A549 (cell line): Measurements from ENCODE around the gene PRDM2. TPM values are rescaled to one million over a fixed set of nuclear protein-coding genes. Genes with fewer than 3 reads are reported as not detected.

Experiments used
- ATAC-seq, 2 experiments: fragments of 200-7000 bp in 1 of 2; fragments of >200 bp in 1 of 2; cut with Nextera tagmentation in 1 of 2; cut with Tn5 transposase in 1 of 2; 3 replicates each; pipeline versions ENCODE4 v1.8.0 to v1.9.1; 2018 to 2020; ENCODE audit warnings: mild to moderate bottlenecking in 1 of 2, moderate library complexity in 1 of 2
- CTCF ChIA-PET: fragments of 300-600 bp; sonication (Branson Sonifier 250); formaldehyde crosslinking; extraction: SDS; loops from one replicate; lab custom pipeline; 2021; ENCODE audit warnings: antibody characterized with exemption, inconsistent platforms; lab: Yijun Ruan, JAX
- POLR2A ChIA-PET: fragments of 350-600 bp; formaldehyde crosslinking; extraction: SDS; loops from one replicate; lab custom pipeline; 2021; ENCODE audit warnings: antibody characterized with exemption, inconsistent platforms; lab: Yijun Ruan, JAX
- DNase-seq, 2 experiments: peaks; one replicate each; pipeline versions ENCODE4 v3.0.0 to v3.0.0-alpha.2; 2011 to 2016; ENCODE audit warnings: low read depth in 1 of 2, low spot score in 1 of 2
- FAIRE-seq: peaks from 2 replicates; lab custom pipeline; 2011; peaks lifted over from hg19 to GRCh38; lab: Jason Lieb, UNC
- H3K27ac ChIP-seq, 2 experiments: fragments of >200 bp; sonication (Bioruptor Twin); formaldehyde crosslinking; 3 replicates each; pipeline ENCODE4 v1.5.1; 2016 to 2017
- H3K4me1 ChIP-seq: fragments of >200 bp; sonication (Bioruptor Twin); formaldehyde crosslinking; 3 replicates; pipeline ENCODE4 v1.6.1; 2016
- H3K4me2 ChIP-seq: fragments of >200 bp; sonication (Bioruptor Twin); formaldehyde crosslinking; 3 replicates; pipeline ENCODE4 v1.6.1; 2016
- H3K4me3 ChIP-seq: fragments of >200 bp; sonication (Bioruptor Twin); formaldehyde crosslinking; 3 replicates; pipeline ENCODE4 v1.5.1; 2016
- H3K9me3 ChIP-seq: fragments of >200 bp; sonication (Bioruptor Twin); formaldehyde crosslinking; 3 replicates; pipeline ENCODE4 v1.6.1; 2016
- BCL3 ChIP-seq: fragments of >200 bp; sonication (Bioruptor Twin); formaldehyde crosslinking; IDR thresholded peaks from 3 replicates; pipeline ENCODE4 v1.6.1; 2016
- BHLHE40 ChIP-seq: IDR thresholded peaks from 2 replicates; pipeline ENCODE4 v1.6.1; 2012; ENCODE audit warnings: low read depth, low read length, inconsistent platforms
- CBX8 ChIP-seq: fragments of 200-600 bp; sonication (generic); IDR thresholded peaks from 2 replicates; pipeline ENCODE4 v1.6.1; 2016
- CHD2 ChIP-seq: fragments of 150-350 bp; IDR thresholded peaks from 2 replicates; pipeline ENCODE4 v1.6.1; 2014; ENCODE audit warnings: low read length; ENCODE audit not compliant: partially characterized antibody
- EHMT2 ChIP-seq: fragments of 200-600 bp; sonication (generic); IDR thresholded peaks from 2 replicates; pipeline ENCODE4 v1.6.1; 2016; ENCODE audit warnings: antibody characterized with exemption, low read depth, mild to moderate bottlenecking, moderate library complexity
- ESRRA ChIP-seq: fragments of 150-350 bp; IDR thresholded peaks from 2 replicates; pipeline ENCODE4 v1.6.1; 2014; ENCODE audit warnings: mild to moderate bottlenecking, low read length, borderline replicate concordance
- FOSB ChIP-seq: fragments of 250-450 bp; sonication (Bioruptor Pico); IDR thresholded peaks from 2 replicates; pipeline ENCODE4 v1.5.0; 2020; ENCODE audit warnings: mild to moderate bottlenecking, moderate library complexity
- FOXS1 ChIP-seq: fragments of 250-450 bp; sonication (Bioruptor Pico); IDR thresholded peaks from 2 replicates; pipeline ENCODE4 v1.5.0; 2020; ENCODE audit warnings: mild to moderate bottlenecking, moderate library complexity
- GATA3 ChIP-seq: IDR thresholded peaks from 2 replicates; pipeline ENCODE4 v1.6.1; 2012; ENCODE audit warnings: borderline replicate concordance
- HEYL ChIP-seq: fragments of 250-450 bp; sonication (Bioruptor Pico); IDR thresholded peaks from 2 replicates; pipeline ENCODE4 v1.8.0; 2021; ENCODE audit warnings: mild to moderate bottlenecking, moderate library complexity
- HOXB13 ChIP-seq: fragments of 250-450 bp; sonication (Bioruptor Pico); IDR thresholded peaks from 2 replicates; pipeline ENCODE4 v1.5.0; 2020; ENCODE audit warnings: low read depth, mild to moderate bottlenecking, moderate library complexity
- JUN ChIP-seq, 2 experiments: fragments of >200 bp; sonication (Bioruptor Twin); formaldehyde crosslinking; IDR thresholded peaks; 2 replicates in 1 of 2; 3 replicates in 1 of 2; pipeline ENCODE4 v1.6.1; 2016 to 2017
- KDM1A ChIP-seq: fragments of 200-600 bp; sonication (generic); IDR thresholded peaks from 2 replicates; pipeline ENCODE4 v1.6.1; 2016; ENCODE audit warnings: low read depth, mild to moderate bottlenecking
- KDM5A ChIP-seq: fragments of 200-600 bp; sonication (generic); IDR thresholded peaks from 2 replicates; pipeline ENCODE4 v1.6.1; 2016; ENCODE audit warnings: antibody characterized with exemption, mild to moderate bottlenecking
- NR3C1 ChIP-seq: fragments of >200 bp; sonication (Bioruptor Twin); formaldehyde crosslinking; IDR thresholded peaks from 3 replicates; pipeline ENCODE4 v1.6.1; 2017
- PBX3 ChIP-seq: IDR thresholded peaks from 2 replicates; pipeline ENCODE4 v1.6.1; 2012
- RAD21 ChIP-seq, 2 experiments: fragments of >200 bp in 1 of 2; sonication (Bioruptor Twin) in 1 of 2; formaldehyde crosslinking in 1 of 2; IDR thresholded peaks in 1 of 2; conservative IDR thresholded peaks in 1 of 2; 2 replicates in 1 of 2; 3 replicates in 1 of 2; pipeline ENCODE4 v1.6.1; 2012 to 2018; ENCODE audit warnings: inconsistent platforms in 1 of 2
- RCOR1 ChIP-seq: fragments of 150-350 bp; IDR thresholded peaks from 2 replicates; pipeline ENCODE4 v1.6.1; 2014; ENCODE audit warnings: antibody characterized with exemption, low read length, low read depth
- TP53 ChIP-seq: fragments of 250-450 bp; sonication (Bioruptor Pico); IDR thresholded peaks from 2 replicates; pipeline ENCODE4 v1.5.0; 2021; ENCODE audit warnings: mild to moderate bottlenecking, moderate library complexity
- USF2 ChIP-seq: fragments of 450-650 bp; IDR thresholded peaks from 2 replicates; pipeline ENCODE4 v1.6.1; 2014; ENCODE audit warnings: antibody characterized with exemption
- ZC3H11A ChIP-seq: fragments of 450-650 bp; IDR thresholded peaks from 2 replicates; pipeline ENCODE4 v1.6.1; 2014; ENCODE audit warnings: antibody characterized with exemption, mild to moderate bottlenecking
- ZFP36 ChIP-seq: fragments of 450-650 bp; IDR thresholded peaks from 2 replicates; pipeline ENCODE4 v1.6.1; 2014; ENCODE audit warnings: borderline replicate concordance; ENCODE audit not compliant: partially characterized antibody
- ZNF302 ChIP-seq: fragments of 250-450 bp; sonication (Bioruptor Pico); IDR thresholded peaks from 2 replicates; pipeline ENCODE4 v1.9.0; 2021; ENCODE audit warnings: inconsistent platforms, mild to moderate bottlenecking, moderate library complexity
- ZSCAN20 ChIP-seq: fragments of 250-450 bp; sonication (Bioruptor Pico); IDR thresholded peaks from 2 replicates; pipeline ENCODE4 v1.8.0; 2022; ENCODE audit warnings: mild to moderate bottlenecking, moderate library complexity
- WGBS: methylation state at CpG from one replicate; pipeline ENCODE4 v1.1.6; 2017; ENCODE audit errors: missing lambda C conversion rate; 5-methylcytosine and 5-hydroxymethylcytosine counted together
- polyA plus RNA-seq, 4 experiments: library from polyadenylated mRNA; depleted of rRNA in 3 of 4; stranded (reverse); fragments of >200 nt; fragmentation: RNase III in 1 of 4; extraction: RNeasy Plus Mini Kit Qiagen cat#74134 plus additional on column Dnase treatment in 1 of 4; gene quantifications; 2 replicates in 3 of 4; 3 replicates in 1 of 4; pipeline ENCODE4 v1.2.3, GENCODE V29; 2011 to 2017
- TF ChIP-seq, protein P1 (sequence below): fragments of 150-350 bp; IDR thresholded peaks from 2 replicates; pipeline ENCODE4 v1.6.1; 2014; ENCODE audit warnings: low read depth, mild to moderate bottlenecking, low read length

Gene PRDM2
- polyA plus RNA-seq, 2 of the 4 experiments (the other 2 are of a cell fraction): 7.9 to 8.4 TPM

DNA sequence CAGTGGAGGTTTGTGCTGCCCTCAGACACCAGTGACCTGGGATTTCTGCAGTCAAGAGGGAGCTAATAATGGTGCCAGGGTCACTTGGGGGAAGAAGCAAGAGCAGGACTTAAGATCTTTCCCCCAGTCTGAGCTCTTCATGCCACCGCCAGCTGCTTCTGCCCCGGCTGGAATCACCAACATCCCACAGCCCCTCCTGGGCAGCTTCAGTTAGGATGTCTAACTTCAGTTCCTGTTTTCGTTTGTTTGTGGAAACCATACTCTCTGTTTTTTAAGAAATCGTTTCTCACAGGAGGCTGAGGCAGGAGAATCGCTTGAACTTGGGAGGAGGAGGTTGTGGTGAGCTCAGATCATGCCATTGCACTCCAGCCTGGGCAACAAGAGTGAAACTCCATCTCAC is 25.6 kb upstream of the PRDM2 start:
- no peak overlapping the region for H3K27ac ChIP-seq
- DNase-seq (no peak), FAIRE-seq (no peak), ATAC-seq (no peak)
- H3K9me3 ChIP-seq: no peaks in the 10 kb centered on the region
- CTCF ChIA-PET: interaction anchor here (1.4 kb wide), 2 partner anchors 9 to 13 kb away, joined by 3 read pairs; no protein-coding TSS in a partner anchor
- POLR2A ChIA-PET: no interaction called here
- no peak for TF ChIP-seq HOXB13
- no peak for TF ChIP-seq BHLHE40
- no peak for TF ChIP-seq HEYL (CRISPR knock-in tag)
- no peak for TF ChIP-seq PBX3
- TF ChIP-seq TP53 (CRISPR knock-in tag): no peak
- no peak for TF ChIP-seq RCOR1
- no peak for TF ChIP-seq ZFP36
- no peak for TF ChIP-seq USF2
- no peak for TF ChIP-seq ZNF302 (CRISPR knock-in tag)
- no peak for TF ChIP-seq FOSB (CRISPR knock-in tag)
- no peak for TF ChIP-seq ZSCAN20 (CRISPR knock-in tag)
- no peak for TF ChIP-seq JUN (IDR thresholded peaks at IDR 0.05)
- TF ChIP-seq CBX8: no peak
- no peak for TF ChIP-seq GATA3
- no peak for TF ChIP-seq KDM1A
- H3K4me1 ChIP-seq: no peaks in the 10 kb centered on the region
- H3K4me2 ChIP-seq: no peak overlapping the region
- WGBS: 1% methylated on average over 5 of the region's 5 CpGs
- no peak overlapping the region for H3K4me3 ChIP-seq

- CTCF ChIA-PET: no interaction called here
Measured at GRCh38 chr1:13675151-13675651, 24.8 kb upstream of the PRDM2 start.

More at GRCh38 chr1:13675151-13675651, 24.8 kb upstream of the PRDM2 start:
- no peaks in the 10 kb centered on the region for H3K9me3 ChIP-seq
- POLR2A ChIA-PET: no interaction called here
- H3K4me2 ChIP-seq: no peak overlapping the region
- no peak for DNase-seq
- 1% methylated on average over 3 of the region's 3 CpGs for WGBS
- no peak for ATAC-seq
- H3K4me1 ChIP-seq: no peaks in the 10 kb centered on the region
- TF ChIP-seq KDM5A (no peak), ESRRA (no peak), ZC3H11A (no peak), RAD21 (conservative IDR thresholded peaks at IDR 0.05 in 1 of 2, IDR thresholded peaks at IDR 0.05 in 1 of 2) (no peak), HOXB13 (no peak), EHMT2 (no peak), FOXS1 (CRISPR knock-in tag) (no peak), NR3C1 (no peak), BHLHE40 (no peak), USF2 (no peak), BCL3 (no peak), CHD2 (no peak), GATA3 (no peak)
- TF ChIP-seq, protein P1, sequence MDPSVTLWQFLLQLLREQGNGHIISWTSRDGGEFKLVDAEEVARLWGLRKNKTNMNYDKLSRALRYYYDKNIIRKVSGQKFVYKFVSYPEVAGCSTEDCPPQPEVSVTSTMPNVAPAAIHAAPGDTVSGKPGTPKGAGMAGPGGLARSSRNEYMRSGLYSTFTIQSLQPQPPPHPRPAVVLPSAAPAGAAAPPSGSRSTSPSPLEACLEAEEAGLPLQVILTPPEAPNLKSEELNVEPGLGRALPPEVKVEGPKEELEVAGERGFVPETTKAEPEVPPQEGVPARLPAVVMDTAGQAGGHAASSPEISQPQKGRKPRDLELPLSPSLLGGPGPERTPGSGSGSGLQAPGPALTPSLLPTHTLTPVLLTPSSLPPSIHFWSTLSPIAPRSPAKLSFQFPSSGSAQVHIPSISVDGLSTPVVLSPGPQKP: no peak
- no peak overlapping the region for H3K27ac ChIP-seq
- no peak overlapping the region for H3K4me3 ChIP-seq
- no peak for FAIRE-seq
